Neural cell (in vitro differentiated cells): ENCODE data around the gene MGAT5. TPM values are rescaled to one million over a fixed set of nuclear protein-coding genes. Genes with fewer than 3 reads are reported as not detected.

Experiments
- H2AFZ ChIP-seq: fragments of 200-600, 300-800 bp; sonication (generic), shearing (Covaris generic); 2 replicates; pipeline ENCODE4 v1.6.0; 2014; ENCODE audit warnings: low read depth, mild to moderate bottlenecking, antibody characterized with exemption, low read length, moderate library complexity
- H3F3A ChIP-seq: fragments of 200-600 bp; shearing (Covaris generic); 2 replicates; pipeline ENCODE4 v1.6.1; 2016; ENCODE audit warnings: mild to moderate bottlenecking, moderate library complexity, mixed read lengths, antibody characterized with exemption, low read length; ENCODE audit not compliant: insufficient read depth, poor library complexity, severe bottlenecking
- H3K27ac ChIP-seq: fragments of 200-600, 300-800 bp; sonication (generic), shearing (Covaris generic); 2 replicates; pipeline ENCODE4 v1.5.1; 2014; ENCODE audit warnings: mild to moderate bottlenecking, low read length, moderate library complexity
- H3K27me3 ChIP-seq: fragments of 300-800, 200-600 bp; sonication (generic), shearing (Covaris generic); 2 replicates; pipeline ENCODE4 v1.6.0; 2014; ENCODE audit warnings: mild to moderate bottlenecking, low read depth, low read length, moderate library complexity; ENCODE audit not compliant: insufficient read depth
- H3K36me3 ChIP-seq: fragments of 300-800, 200-600 bp; sonication (generic), shearing (Covaris generic); 2 replicates; pipeline ENCODE4 v1.5.1; 2014; ENCODE audit warnings: mild to moderate bottlenecking, antibody characterized with exemption, low read length, moderate library complexity; ENCODE audit not compliant: insufficient read depth
- H3K4me2 ChIP-seq: fragments of 300-800, 200-600 bp; sonication (generic), shearing (Covaris generic); 2 replicates; pipeline ENCODE4 v1.6.0; 2014; ENCODE audit warnings: mild to moderate bottlenecking, low read length
- H3K4me3 ChIP-seq: fragments of 300-800, 200-600 bp; sonication (generic), shearing (Covaris generic); 2 replicates; pipeline ENCODE4 v1.5.1; 2014; ENCODE audit warnings: mild to moderate bottlenecking, low read length, moderate library complexity
- H3K79me2 ChIP-seq: fragments of 200-600 bp; shearing (Covaris generic); replicated peaks from 2 replicates; pipeline ENCODE4 v1.6.0; 2014; ENCODE audit warnings: mild to moderate bottlenecking, low read length, moderate library complexity; ENCODE audit not compliant: insufficient read depth
- H3K9ac ChIP-seq: fragments of 300-800, 200-600 bp; sonication (generic), shearing (Covaris generic); 2 replicates; pipeline ENCODE4 v1.6.1; 2016; ENCODE audit warnings: mild to moderate bottlenecking, low read length, mixed read lengths
- H3K9me2 ChIP-seq: fragments of 200-600 bp; shearing (Covaris generic); 2 replicates; pipeline ENCODE4 v1.6.1; 2016; ENCODE audit warnings: mild to moderate bottlenecking, low read length, mixed read lengths; ENCODE audit not compliant: insufficient read depth
- H3K9me3 ChIP-seq: fragments of 200-600, 300-800 bp; sonication (generic), shearing (Covaris generic); 2 replicates; pipeline ENCODE4 v1.6.1; 2016; ENCODE audit warnings: mild to moderate bottlenecking, mixed run types, low read length, moderate library complexity, mixed read lengths
- H4K20me1 ChIP-seq: fragments of 200-600 bp; shearing (Covaris generic); 2 replicates; pipeline ENCODE4 v1.6.1; 2016; ENCODE audit warnings: mild to moderate bottlenecking, mixed run types; ENCODE audit not compliant: insufficient read depth
- EP300 ChIP-seq: fragments of 450-650 bp; conservative IDR thresholded peaks from 2 replicates; pipeline ENCODE4 v1.6.1; 2014; ENCODE audit warnings: antibody characterized with exemption, mild to moderate bottlenecking, moderate library complexity; ENCODE audit not compliant: poor library complexity, severe bottlenecking
- EZH2 ChIP-seq: fragments of 200-600, 300-800 bp; shearing (Covaris generic), sonication (generic); IDR thresholded peaks from 2 replicates; pipeline ENCODE4 v1.6.1; 2014; ENCODE audit warnings: antibody characterized with exemption, low read length, borderline replicate concordance, mild to moderate bottlenecking; ENCODE audit not compliant: insufficient read depth, poor library complexity, severe bottlenecking
- MXI1 ChIP-seq: fragments of 450-650 bp; conservative IDR thresholded peaks from 2 replicates; pipeline ENCODE4 v1.6.1; 2014; ENCODE audit warnings: antibody characterized with exemption, mild to moderate bottlenecking; ENCODE audit not compliant: poor library complexity, severe bottlenecking
- POLR2AphosphoS5 ChIP-seq: IDR thresholded peaks from 2 replicates; pipeline ENCODE4 v1.6.1; 2012
- RAD21 ChIP-seq: fragments of 450-650 bp; conservative IDR thresholded peaks from 2 replicates; pipeline ENCODE4 v1.6.1; 2014; ENCODE audit warnings: antibody characterized with exemption, mild to moderate bottlenecking, moderate library complexity
- REST ChIP-seq: IDR thresholded peaks from 2 replicates; pipeline ENCODE4 v1.6.1; 2012; ENCODE audit warnings: borderline replicate concordance
- SMC3 ChIP-seq: fragments of 450-650 bp; conservative IDR thresholded peaks from 2 replicates; pipeline ENCODE4 v1.6.1; 2014; ENCODE audit warnings: antibody characterized with exemption, mild to moderate bottlenecking, moderate library complexity; ENCODE audit not compliant: poor library complexity
- TAF1 ChIP-seq: IDR thresholded peaks from 2 replicates; pipeline ENCODE4 v1.6.1; 2012; ENCODE audit warnings: low read depth
- polyA plus RNA-seq: library from polyadenylated mRNA; depleted of rRNA; stranded (reverse); fragments of >200 nt; gene quantifications from 2 replicates; pipeline ENCODE4 v1.2.3, GENCODE V29; 2014
- TF ChIP-seq, protein P1 (sequence below): fragments of 450-650 bp; IDR thresholded peaks from 2 replicates; pipeline ENCODE4 v1.5.1; 2014; ENCODE audit warnings: antibody characterized with exemption, mild to moderate bottlenecking, moderate library complexity; ENCODE audit not compliant: poor library complexity, severe bottlenecking

The MGAT5 gene
- polyA plus RNA-seq, 1 donor from 2014 or later: 40.9 TPM

GRCh38 chr2:134327367-134327766 is 73.5 kb downstream of the MGAT5 start:
- no peak overlapping the region for H3K9ac ChIP-seq
- H3K27me3 ChIP-seq: no peaks in the 10 kb centered on the region
- H3K36me3 ChIP-seq: peaks cover 7% of the 10 kb centered on the region
- H3K79me2 ChIP-seq: no peaks in the 10 kb centered on the region
- H3K4me2 ChIP-seq: no peak overlapping the region
- H3K27ac ChIP-seq: no peak overlapping the region
- TF ChIP-seq EP300: no peak
- no peaks in the 10 kb centered on the region for H3F3A ChIP-seq
- no peak overlapping the region for H3K4me3 ChIP-seq
- H3K9me3 ChIP-seq: no peaks in the 10 kb centered on the region
- H2AFZ ChIP-seq: no peak overlapping the region
- H4K20me1 ChIP-seq: no peaks in the 10 kb centered on the region
- no peaks in the 10 kb centered on the region for H3K9me2 ChIP-seq

DNA sequence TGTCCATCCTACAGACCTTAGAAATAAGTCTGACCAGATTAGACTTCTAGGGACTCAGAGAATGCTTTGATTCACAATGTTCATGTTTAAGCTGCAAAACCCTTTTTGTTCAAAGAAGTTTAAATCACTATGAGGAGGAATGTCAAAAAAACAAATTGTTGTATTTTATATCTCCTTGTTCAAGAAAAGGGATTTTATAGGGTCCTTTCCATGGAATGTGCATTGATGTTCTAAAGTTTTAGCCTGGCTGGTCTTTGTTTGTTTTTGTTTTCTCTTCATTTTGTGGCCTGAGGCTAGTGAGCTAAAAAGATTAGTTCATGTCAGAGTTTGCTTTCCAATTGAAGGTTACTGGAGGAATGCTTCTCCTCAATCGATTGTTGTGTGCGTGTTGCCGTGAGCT is 77.2 kb downstream of the MGAT5 start:
- Histone ChIP-seq H3K9me3 (no peaks in the 10 kb centered on the region), H3K4me2 (no peak overlapping the region), H2AFZ (no peak overlapping the region), H3K79me2 (no peaks in the 10 kb centered on the region), H3K9me2 (no peaks in the 10 kb centered on the region), H3F3A (no peaks in the 10 kb centered on the region), H3K4me3 (no peak overlapping the region), H4K20me1 (no peaks in the 10 kb centered on the region), H3K9ac (no peak overlapping the region), H3K36me3 (peaks cover 6% of the 10 kb centered on the region), H3K27ac (no peak overlapping the region), H3K27me3 (no peaks in the 10 kb centered on the region)
- TF ChIP-seq TAF1 (no peak), RAD21 (no peak), REST (no peak), SMC3 (no peak), EZH2 (no peak), EP300 (no peak), POLR2AphosphoS5 (no peak), MXI1 (no peak)
- TF ChIP-seq, protein P1, sequence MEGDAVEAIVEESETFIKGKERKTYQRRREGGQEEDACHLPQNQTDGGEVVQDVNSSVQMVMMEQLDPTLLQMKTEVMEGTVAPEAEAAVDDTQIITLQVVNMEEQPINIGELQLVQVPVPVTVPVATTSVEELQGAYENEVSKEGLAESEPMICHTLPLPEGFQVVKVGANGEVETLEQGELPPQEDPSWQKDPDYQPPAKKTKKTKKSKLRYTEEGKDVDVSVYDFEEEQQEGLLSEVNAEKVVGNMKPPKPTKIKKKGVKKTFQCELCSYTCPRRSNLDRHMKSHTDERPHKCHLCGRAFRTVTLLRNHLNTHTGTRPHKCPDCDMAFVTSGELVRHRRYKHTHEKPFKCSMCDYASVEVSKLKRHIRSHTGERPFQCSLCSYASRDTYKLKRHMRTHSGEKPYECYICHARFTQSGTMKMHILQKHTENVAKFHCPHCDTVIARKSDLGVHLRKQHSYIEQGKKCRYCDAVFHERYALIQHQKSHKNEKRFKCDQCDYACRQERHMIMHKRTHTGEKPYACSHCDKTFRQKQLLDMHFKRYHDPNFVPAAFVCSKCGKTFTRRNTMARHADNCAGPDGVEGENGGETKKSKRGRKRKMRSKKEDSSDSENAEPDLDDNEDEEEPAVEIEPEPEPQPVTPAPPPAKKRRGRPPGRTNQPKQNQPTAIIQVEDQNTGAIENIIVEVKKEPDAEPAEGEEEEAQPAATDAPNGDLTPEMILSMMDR: no peak

GRCh38 chr2:134333646-134334189 is 79.8 kb downstream of the MGAT5 start:
- TF ChIP-seq POLR2AphosphoS5 (no peak), TAF1 (no peak), SMC3 (no peak), EZH2 (no peak), EP300 (no peak), MXI1 (no peak), RAD21 (no peak), REST (no peak)
- TF ChIP-seq, protein P1: no peak
- H3K4me3 ChIP-seq: no peak overlapping the region
- no peaks in the 10 kb centered on the region for H3K9me2 ChIP-seq
- H3K79me2 ChIP-seq: no peaks in the 10 kb centered on the region
- no peaks in the 10 kb centered on the region for H3K36me3 ChIP-seq
- H4K20me1 ChIP-seq: no peaks in the 10 kb centered on the region
- H3K27me3 ChIP-seq: no peaks in the 10 kb centered on the region
- no peak overlapping the region for H3K27ac ChIP-seq
- no peaks in the 10 kb centered on the region for H3F3A ChIP-seq
- H2AFZ ChIP-seq: no peak overlapping the region
- H3K9me3 ChIP-seq: no peaks in the 10 kb centered on the region
- no peak overlapping the region for H3K4me2 ChIP-seq
- H3K9ac ChIP-seq: no peak overlapping the region
